Neural progenitor cell (in vitro differentiated cells): ENCODE results near the gene CHFR.

Experiments used
- EZH2phosphoT487 ChIP-seq: fragments of 200-600 bp; sonication (generic); IDR thresholded peaks from 2 replicates; pipeline ENCODE4 v1.6.1; 2017; ENCODE audit warnings: antibody characterized with exemption
- TF ChIP-seq, protein P1 (sequence below): fragments of 200-600 bp; sonication (generic); IDR thresholded peaks from 2 replicates; pipeline ENCODE4 v1.5.1; 2017; ENCODE audit warnings: antibody characterized with exemption, mild to moderate bottlenecking

- TF ChIP-seq, protein P1, sequence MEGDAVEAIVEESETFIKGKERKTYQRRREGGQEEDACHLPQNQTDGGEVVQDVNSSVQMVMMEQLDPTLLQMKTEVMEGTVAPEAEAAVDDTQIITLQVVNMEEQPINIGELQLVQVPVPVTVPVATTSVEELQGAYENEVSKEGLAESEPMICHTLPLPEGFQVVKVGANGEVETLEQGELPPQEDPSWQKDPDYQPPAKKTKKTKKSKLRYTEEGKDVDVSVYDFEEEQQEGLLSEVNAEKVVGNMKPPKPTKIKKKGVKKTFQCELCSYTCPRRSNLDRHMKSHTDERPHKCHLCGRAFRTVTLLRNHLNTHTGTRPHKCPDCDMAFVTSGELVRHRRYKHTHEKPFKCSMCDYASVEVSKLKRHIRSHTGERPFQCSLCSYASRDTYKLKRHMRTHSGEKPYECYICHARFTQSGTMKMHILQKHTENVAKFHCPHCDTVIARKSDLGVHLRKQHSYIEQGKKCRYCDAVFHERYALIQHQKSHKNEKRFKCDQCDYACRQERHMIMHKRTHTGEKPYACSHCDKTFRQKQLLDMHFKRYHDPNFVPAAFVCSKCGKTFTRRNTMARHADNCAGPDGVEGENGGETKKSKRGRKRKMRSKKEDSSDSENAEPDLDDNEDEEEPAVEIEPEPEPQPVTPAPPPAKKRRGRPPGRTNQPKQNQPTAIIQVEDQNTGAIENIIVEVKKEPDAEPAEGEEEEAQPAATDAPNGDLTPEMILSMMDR = no peak
- TF ChIP-seq EZH2phosphoT487 = no peak
Observed at GRCh38 chr12:132881818-132882217, 5.6 kb downstream of the CHFR start.
